ENCODE results near the gene SH3GL2.

The SH3GL2 gene

GRCh38 chr9:17627641-17628040 is 48.8 kb downstream of the SH3GL2 start:
- TF ChIP-seq SIN3A (IDR thresholded peaks at IDR 0.05; ENCODE audit: borderline replicate concordance, insufficient read depth, low read length) (no peak), FOXP2 (optimal IDR thresholded peaks at IDR 0.05; ENCODE audit: borderline replicate concordance, extremely low read depth, extremely low read length, insufficient read depth) (no peak), TAF1 (IDR thresholded peaks at IDR 0.05; ENCODE audit: borderline replicate concordance, insufficient read depth, low read length) (no peak), POLR2AphosphoS5 (IDR thresholded peaks at IDR 0.05; ENCODE audit: low read depth, low read length) (no peak)
- TF ChIP-seq, protein P1, sequence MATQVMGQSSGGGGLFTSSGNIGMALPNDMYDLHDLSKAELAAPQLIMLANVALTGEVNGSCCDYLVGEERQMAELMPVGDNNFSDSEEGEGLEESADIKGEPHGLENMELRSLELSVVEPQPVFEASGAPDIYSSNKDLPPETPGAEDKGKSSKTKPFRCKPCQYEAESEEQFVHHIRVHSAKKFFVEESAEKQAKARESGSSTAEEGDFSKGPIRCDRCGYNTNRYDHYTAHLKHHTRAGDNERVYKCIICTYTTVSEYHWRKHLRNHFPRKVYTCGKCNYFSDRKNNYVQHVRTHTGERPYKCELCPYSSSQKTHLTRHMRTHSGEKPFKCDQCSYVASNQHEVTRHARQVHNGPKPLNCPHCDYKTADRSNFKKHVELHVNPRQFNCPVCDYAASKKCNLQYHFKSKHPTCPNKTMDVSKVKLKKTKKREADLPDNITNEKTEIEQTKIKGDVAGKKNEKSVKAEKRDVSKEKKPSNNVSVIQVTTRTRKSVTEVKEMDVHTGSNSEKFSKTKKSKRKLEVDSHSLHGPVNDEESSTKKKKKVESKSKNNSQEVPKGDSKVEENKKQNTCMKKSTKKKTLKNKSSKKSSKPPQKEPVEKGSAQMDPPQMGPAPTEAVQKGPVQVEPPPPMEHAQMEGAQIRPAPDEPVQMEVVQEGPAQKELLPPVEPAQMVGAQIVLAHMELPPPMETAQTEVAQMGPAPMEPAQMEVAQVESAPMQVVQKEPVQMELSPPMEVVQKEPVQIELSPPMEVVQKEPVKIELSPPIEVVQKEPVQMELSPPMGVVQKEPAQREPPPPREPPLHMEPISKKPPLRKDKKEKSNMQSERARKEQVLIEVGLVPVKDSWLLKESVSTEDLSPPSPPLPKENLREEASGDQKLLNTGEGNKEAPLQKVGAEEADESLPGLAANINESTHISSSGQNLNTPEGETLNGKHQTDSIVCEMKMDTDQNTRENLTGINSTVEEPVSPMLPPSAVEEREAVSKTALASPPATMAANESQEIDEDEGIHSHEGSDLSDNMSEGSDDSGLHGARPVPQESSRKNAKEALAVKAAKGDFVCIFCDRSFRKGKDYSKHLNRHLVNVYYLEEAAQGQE (IDR thresholded peaks at IDR 0.05; ENCODE audit: insufficient read depth in 1 of 2, low read depth in 2 of 2, low read length in 2 of 2), result no peak

GRCh38 chr9:17628624-17629023 is 49.8 kb downstream of the SH3GL2 start:
- TF ChIP-seq TAF1 (IDR thresholded peaks at IDR 0.05; ENCODE audit: borderline replicate concordance, insufficient read depth, low read length) (no peak), FOXP2 (optimal IDR thresholded peaks at IDR 0.05; ENCODE audit: borderline replicate concordance, extremely low read depth, extremely low read length, insufficient read depth) (no peak), POLR2AphosphoS5 (IDR thresholded peaks at IDR 0.05; ENCODE audit: low read depth, low read length) (no peak), SIN3A (IDR thresholded peaks at IDR 0.05; ENCODE audit: borderline replicate concordance, insufficient read depth, low read length) (no peak)
- TF ChIP-seq, protein P1 (IDR thresholded peaks at IDR 0.05; ENCODE audit: insufficient read depth in 1 of 2, low read depth in 2 of 2, low read length in 2 of 2), result no peak

DNA sequence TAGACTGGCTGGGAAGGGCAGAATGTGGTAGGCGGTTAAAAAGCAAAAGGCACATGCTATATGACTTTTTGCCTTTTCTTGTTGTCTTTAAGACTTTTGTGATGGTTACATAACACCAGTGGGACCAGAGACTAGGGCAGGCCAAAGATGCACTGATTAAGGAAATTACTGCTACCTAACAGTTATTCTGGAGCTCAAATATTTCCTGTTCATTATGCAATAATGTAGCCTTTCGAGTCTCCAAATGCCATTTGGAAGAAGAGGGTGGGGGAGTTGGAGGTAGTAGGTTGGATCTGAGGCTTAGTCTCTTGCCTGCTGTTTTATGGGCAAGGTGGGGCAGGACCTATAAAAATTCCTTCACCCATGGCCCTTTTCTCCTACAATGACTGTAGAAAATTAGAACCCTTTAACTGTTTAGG is 51.7 kb downstream of the SH3GL2 start:
- TF ChIP-seq TAF1 (IDR thresholded peaks at IDR 0.05; ENCODE audit: borderline replicate concordance, insufficient read depth, low read length) (no peak), SIN3A (IDR thresholded peaks at IDR 0.05; ENCODE audit: borderline replicate concordance, insufficient read depth, low read length) (no peak), FOXP2 (optimal IDR thresholded peaks at IDR 0.05; ENCODE audit: borderline replicate concordance, extremely low read depth, extremely low read length, insufficient read depth) (no peak), POLR2AphosphoS5 (IDR thresholded peaks at IDR 0.05; ENCODE audit: low read depth, low read length) (no peak)
- TF ChIP-seq, protein P1 (IDR thresholded peaks at IDR 0.05; ENCODE audit: insufficient read depth in 1 of 2, low read depth in 2 of 2, low read length in 2 of 2), result no peak

GRCh38 chr9:17631396-17631795 is 52.5 kb downstream of the SH3GL2 start:
- TF ChIP-seq POLR2AphosphoS5 (IDR thresholded peaks at IDR 0.05; ENCODE audit: low read depth, low read length), result no peak
- TF ChIP-seq SIN3A (IDR thresholded peaks at IDR 0.05; ENCODE audit: borderline replicate concordance, insufficient read depth, low read length), result no peak
- no peak for TF ChIP-seq TAF1 (IDR thresholded peaks at IDR 0.05; ENCODE audit: borderline replicate concordance, insufficient read depth, low read length)
- TF ChIP-seq FOXP2 (optimal IDR thresholded peaks at IDR 0.05; ENCODE audit: borderline replicate concordance, extremely low read depth, extremely low read length, insufficient read depth), result no peak
- TF ChIP-seq, protein P1 (IDR thresholded peaks at IDR 0.05; ENCODE audit: insufficient read depth in 1 of 2, low read depth in 2 of 2, low read length in 2 of 2), result no peak

DNA sequence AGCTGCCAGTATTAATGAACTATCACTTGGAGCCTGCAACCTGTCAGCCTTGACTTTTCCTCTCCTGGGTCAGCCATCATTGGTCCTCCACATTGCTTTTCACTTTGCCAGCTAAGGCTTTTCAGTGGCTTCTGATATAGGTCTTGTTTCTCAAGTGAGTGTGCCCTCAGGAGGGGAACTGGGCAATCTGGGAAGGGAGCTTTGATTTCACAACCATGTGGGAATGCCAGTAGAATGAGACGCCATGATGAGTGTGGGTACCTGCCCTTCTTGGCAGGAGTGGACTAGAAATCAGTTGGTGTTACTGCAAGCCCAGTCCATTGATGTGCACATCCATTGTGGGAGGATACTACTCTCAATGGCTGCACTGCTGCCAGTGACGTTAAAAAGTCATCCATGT is 54.1 kb downstream of the SH3GL2 start:
- no peak for TF ChIP-seq FOXP2 (optimal IDR thresholded peaks at IDR 0.05; ENCODE audit: borderline replicate concordance, extremely low read depth, extremely low read length, insufficient read depth)
- no peak for TF ChIP-seq POLR2AphosphoS5 (IDR thresholded peaks at IDR 0.05; ENCODE audit: low read depth, low read length)
- no peak for TF ChIP-seq TAF1 (IDR thresholded peaks at IDR 0.05; ENCODE audit: borderline replicate concordance, insufficient read depth, low read length)
- no peak for TF ChIP-seq SIN3A (IDR thresholded peaks at IDR 0.05; ENCODE audit: borderline replicate concordance, insufficient read depth, low read length)
- TF ChIP-seq, protein P1 (IDR thresholded peaks at IDR 0.05; ENCODE audit: insufficient read depth in 1 of 2, low read depth in 2 of 2, low read length in 2 of 2), result no peak

Data from PFSK-1 (cell line).